Pancreas (tissue), 10 donors: ENCODE data around the gene CSNK1E. TPM values are rescaled to one million over a fixed set of nuclear protein-coding genes. Genes with fewer than 3 reads are reported as not detected.

Experiments
- ATAC-seq, 4 donors: fragments of 200-7000 bp; cut with Tn5 transposase; one replicate each; pipeline versions ENCODE4 v1.8.0 to v1.9.1; 2020; ENCODE audit warnings: mild to moderate bottlenecking in 4 of 4, moderate library complexity in 4 of 4
- DNase-seq, 6 donors: peaks; one replicate each; pipeline ENCODE4 v3.0.0-alpha.2; 2020
- FAIRE-seq: peaks from 2 replicates; lab custom pipeline; 2012; peaks lifted over from hg19 to GRCh38; lab: Jason Lieb, UNC
- H3K27ac ChIP-seq, 4 donors: fragments of 200-600 bp; sonication (generic); 1 replicate in 3 of 4; 2 replicates in 1 of 4; pipeline versions ENCODE4 v1.5.0 to v1.8.0; 2020
- H3K27me3 ChIP-seq, 4 donors: fragments of 200-600 bp; one replicate each; pipeline ENCODE4 v1.8.0; 2021
- H3K36me3 ChIP-seq, 3 donors: fragments of 200-600 bp; sonication (generic) in 1 of 3; one replicate each; pipeline versions ENCODE4 v1.5.0 to v1.8.0; 2020 to 2021
- H3K4me1 ChIP-seq, 3 donors: fragments of 200-600 bp; one replicate each; pipeline ENCODE4 v1.8.0; 2021
- H3K4me3 ChIP-seq, 4 donors: fragments of 200-600 bp; sonication (generic) in 2 of 4; one replicate each; pipeline versions ENCODE4 v1.5.0 to v1.8.0; 2020 to 2021
- H3K9me3 ChIP-seq, 4 donors: fragments of 200-600 bp; one replicate each; pipeline ENCODE4 v1.8.0; 2021
- WGBS, 2 donors: extraction: QIAGEN DNeasy Blood & Tissue Kit; methylation state at CpG; one replicate each; pipeline ENCODE4 v1.1.7; 2013; 5-methylcytosine and 5-hydroxymethylcytosine counted together
- intact Hi-C, 3 donors: fragments of 100-400 bp; cut with DNase I; formaldehyde crosslinking; loops; one replicate each; pipeline versions ENCODE4 v1.11.1 to v1.14.2; 2022
- polyA plus RNA-seq, 2 donors: library from polyadenylated mRNA; stranded (reverse); fragments of 200-250 nt; gene quantifications; one replicate each; pipeline ENCODE4 v1.2.3, GENCODE V29; 2013
- total RNA-seq, 6 donors: library from RNA; stranded (reverse); fragmentation: NEBNext Ultra II Directional in 4 of 6; extraction: Animal tissue kit (Norgen Biotek cat#: 25700) in 4 of 6; gene quantifications; one replicate each; pipeline versions ENCODE4 v1.2.1 to v1.2.4, GENCODE V29; 2021 to 2023
- TF ChIP-seq, protein P1 (sequence below), 4 donors: fragments of 200-600 bp; sonication (generic) in 3 of 4; IDR thresholded peaks; one replicate each; pipeline versions ENCODE4 v1.5.0 to v1.8.0; 2021; ENCODE audit warnings: antibody characterized with exemption in 4 of 4
- donor health status: healthy with polysubstance abuse.
- donor health status: DM: no; HTN: no; CAD: no; lungs with moderate emphysema.
- donor health status: DM: no; HTN: no; CAD: no.
- donor health status: control.
- donor health status: control.
- donor health status: Bipolar disorder and iron deficiency.
- donor health status: DM: yes; HTN: yes; CAD: no.
- donor health status: DM: no; HTN: no; CAD: no.
- donor health status: DM: no; HTN: no; CAD: no.
- donor health status: DM: yes; HTN: yes; CAD: no.

The CSNK1E gene
- total and polyA plus RNA-seq, 8 donors, result 52.7 to 115 (median 61.7) TPM

DNA sequence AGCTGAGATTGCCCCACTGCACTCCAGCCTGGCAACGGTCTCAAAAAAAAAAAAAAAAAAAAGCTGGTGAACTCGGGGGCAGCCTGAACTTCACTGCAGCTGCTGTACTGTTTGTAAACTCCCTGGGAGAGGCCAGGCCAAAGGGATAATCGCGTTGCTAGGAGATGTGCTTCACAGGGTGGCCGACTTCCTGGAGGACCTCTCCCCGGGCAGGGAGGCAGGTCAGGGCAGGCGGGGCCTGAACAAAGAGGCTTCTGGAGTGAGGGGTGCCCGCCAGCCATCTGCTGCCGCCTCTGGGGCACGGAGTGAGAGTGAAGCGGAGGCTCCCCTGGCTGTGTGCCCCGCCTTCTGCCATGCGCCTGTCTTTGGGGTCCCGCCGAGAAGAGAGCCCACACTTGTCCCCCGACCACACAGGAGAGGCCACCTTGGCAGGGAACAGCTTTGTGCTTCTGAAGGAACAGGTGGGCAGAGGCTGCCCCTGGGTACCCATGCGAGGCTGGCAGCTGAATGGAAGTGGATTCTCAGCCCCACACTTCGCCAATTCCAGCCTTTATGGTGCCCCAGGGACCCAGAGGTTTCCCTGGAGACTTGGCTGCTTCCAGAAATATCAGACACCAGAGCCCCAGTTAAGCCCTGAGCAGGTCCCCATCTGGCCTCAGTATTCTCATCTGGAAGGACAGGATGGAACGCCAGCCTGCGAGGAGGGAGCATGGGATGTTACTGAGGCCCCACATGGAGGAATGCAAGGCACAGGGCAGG, 74.0 kb downstream of the CSNK1E start:
- H3K4me1 ChIP-seq, result peaks cover 11 to 23% (median 11%) of the 10 kb centered on the region in 3 donors
- peak in 3 of 4 donors; percentile 2 to 70 (median 68) for ATAC-seq
- DNase-seq, result peak in 1 of 6 donors; percentile 42
- H3K4me3 ChIP-seq, result no peak overlapping the region
- H3K36me3 ChIP-seq, result peaks cover 0 to 23% (median 0%) of the 10 kb centered on the region in 3 donors
- H3K9me3 ChIP-seq, result no peaks in the 10 kb centered on the region
- no peak for FAIRE-seq
- intact Hi-C loops, result no loop called here
- 75 to 77% methylated on average over 20 of the region's 20 CpGs for WGBS, 2 donors
- H3K27ac ChIP-seq, result peak overlapping the region in 1 of 4 donors; percentile 9
- TF ChIP-seq, protein P1, sequence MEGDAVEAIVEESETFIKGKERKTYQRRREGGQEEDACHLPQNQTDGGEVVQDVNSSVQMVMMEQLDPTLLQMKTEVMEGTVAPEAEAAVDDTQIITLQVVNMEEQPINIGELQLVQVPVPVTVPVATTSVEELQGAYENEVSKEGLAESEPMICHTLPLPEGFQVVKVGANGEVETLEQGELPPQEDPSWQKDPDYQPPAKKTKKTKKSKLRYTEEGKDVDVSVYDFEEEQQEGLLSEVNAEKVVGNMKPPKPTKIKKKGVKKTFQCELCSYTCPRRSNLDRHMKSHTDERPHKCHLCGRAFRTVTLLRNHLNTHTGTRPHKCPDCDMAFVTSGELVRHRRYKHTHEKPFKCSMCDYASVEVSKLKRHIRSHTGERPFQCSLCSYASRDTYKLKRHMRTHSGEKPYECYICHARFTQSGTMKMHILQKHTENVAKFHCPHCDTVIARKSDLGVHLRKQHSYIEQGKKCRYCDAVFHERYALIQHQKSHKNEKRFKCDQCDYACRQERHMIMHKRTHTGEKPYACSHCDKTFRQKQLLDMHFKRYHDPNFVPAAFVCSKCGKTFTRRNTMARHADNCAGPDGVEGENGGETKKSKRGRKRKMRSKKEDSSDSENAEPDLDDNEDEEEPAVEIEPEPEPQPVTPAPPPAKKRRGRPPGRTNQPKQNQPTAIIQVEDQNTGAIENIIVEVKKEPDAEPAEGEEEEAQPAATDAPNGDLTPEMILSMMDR (IDR thresholded peaks at IDR 0.05), result no peak
- H3K27me3 ChIP-seq, result no peaks in the 10 kb centered on the region

DNA sequence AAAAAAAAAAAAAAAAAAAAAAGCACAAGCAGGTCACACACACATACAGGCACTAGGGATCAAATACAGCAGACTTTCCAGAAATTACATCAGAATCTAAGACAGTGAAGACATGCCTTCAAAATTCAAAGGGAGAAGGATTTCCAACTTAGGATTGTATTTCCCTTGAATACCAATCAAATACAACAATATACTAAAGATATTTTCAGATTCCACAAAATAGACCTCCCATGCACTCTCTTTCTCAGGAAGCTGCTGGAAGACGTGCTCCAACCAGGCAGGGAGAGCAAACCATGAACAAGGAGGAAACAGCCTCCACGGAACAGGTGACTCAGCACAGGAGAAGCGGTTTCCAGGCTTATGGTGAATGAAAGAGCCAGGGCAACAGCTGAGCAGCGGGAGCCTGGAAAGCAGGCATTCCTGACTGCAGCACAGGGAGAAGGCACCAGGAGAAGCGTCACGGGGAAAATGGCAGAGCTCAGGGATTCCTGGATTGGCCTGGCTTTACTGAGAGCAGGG, 76.4 kb downstream of the CSNK1E start:
- Histone ChIP-seq H3K4me3 (no peak overlapping the region), H3K27ac (peak overlapping the region in 1 of 4 donors; percentile 6), H3K9me3 (no peaks in the 10 kb centered on the region), H3K27me3 (no peaks in the 10 kb centered on the region), H3K4me1 (peaks cover 11 to 24% (median 12%) of the 10 kb centered on the region in 3 donors), H3K36me3 (peaks cover 0 to 8% (median 0%) of the 10 kb centered on the region in 3 donors)
- TF ChIP-seq, protein P1 (IDR thresholded peaks at IDR 0.05), result no peak
- ATAC-seq (peak; percentile 49 to 74 (median 55)), FAIRE-seq (no peak), DNase-seq (peak in 4 of 6 donors; percentile 24 to 68 (median 46))
- WGBS, 2 donors, result 44 to 73% methylated on average over 6 of the region's 6 CpGs
- intact Hi-C loops, result no loop called here

Other genes starting within 250 kb of the CSNK1E start
- under 1 TPM in 1 of 6 donors, not detected in 5; 0.06 TPM for gene SLC16A8, start 233.2 kb downstream of the CSNK1E start, total RNA-seq
- under 1 TPM; 0.05 to 0.57 TPM for gene SLC16A8, start 233.2 kb downstream of the CSNK1E start, polyA plus RNA-seq
- gene BAIAP2L2, start 206.7 kb downstream of the CSNK1E start, total RNA-seq, result 1 to 10 TPM in 2 of 6 donors, under 1 TPM in 4; 0.56 to 1.9 (median 0.95) TPM
- 10 to 100 TPM in 1 of 2 donors, 1 to 10 TPM in 1; 3.6 to 13.8 TPM for gene BAIAP2L2, start 206.7 kb downstream of the CSNK1E start, polyA plus RNA-seq
- gene PLA2G6, start 135.6 kb downstream of the CSNK1E start, total RNA-seq, result 10 to 100 TPM in 5 of 6 donors, 1 to 10 TPM in 1; 8.7 to 47.0 (median 21.3) TPM
- 100 to 1,000 TPM; 107 to 109 TPM for gene PLA2G6, start 135.6 kb downstream of the CSNK1E start, polyA plus RNA-seq
- 1 to 10 TPM; 3.4 to 8.9 (median 6.8) TPM for gene MAFF, start 115.4 kb downstream of the CSNK1E start, total RNA-seq
- 10 to 100 TPM; 10.6 to 16.7 TPM for gene MAFF, start 115.4 kb downstream of the CSNK1E start, polyA plus RNA-seq
- 10 to 100 TPM; 11.6 to 30.5 (median 18.6) TPM for gene TMEM184B, start 44.4 kb downstream of the CSNK1E start, total RNA-seq
- gene TMEM184B, start 44.4 kb downstream of the CSNK1E start, polyA plus RNA-seq, result 10 to 100 TPM; 17.0 to 24.4 TPM
- not detected for gene KCNJ4, start 137.8 kb upstream of the CSNK1E start, total RNA-seq
- gene KCNJ4, start 137.8 kb upstream of the CSNK1E start, polyA plus RNA-seq, result not detected
- 10 to 100 TPM in 2 of 6 donors, 1 to 10 TPM in 4; 4.7 to 14.6 (median 8.2) TPM for gene KDELR3, start 150.7 kb upstream of the CSNK1E start, total RNA-seq
- 1 to 10 TPM; 2.9 to 4.9 TPM for gene KDELR3, start 150.7 kb upstream of the CSNK1E start, polyA plus RNA-seq
- 100 to 1,000 TPM; 167 to 331 (median 206) TPM for gene DDX17, start 188.9 kb upstream of the CSNK1E start, total RNA-seq
- gene DDX17, start 188.9 kb upstream of the CSNK1E start, polyA plus RNA-seq, result 100 to 1,000 TPM; 164 to 242 TPM